GM21786 (cell line): ENCODE measurements around the gene MS4A8.

Experiments
- ATAC-seq: cut with Tn5 transposase; IDR thresholded peaks from one replicate; pipeline ENCODE4 v1.9.1; 2021; ENCODE audit not compliant: unreplicated experiment

The MS4A8 gene

GRCh38 chr11:60762851-60763691 is 63.7 kb downstream of the MS4A8 start:
- ATAC-seq: peak; percentile 72

DNA sequence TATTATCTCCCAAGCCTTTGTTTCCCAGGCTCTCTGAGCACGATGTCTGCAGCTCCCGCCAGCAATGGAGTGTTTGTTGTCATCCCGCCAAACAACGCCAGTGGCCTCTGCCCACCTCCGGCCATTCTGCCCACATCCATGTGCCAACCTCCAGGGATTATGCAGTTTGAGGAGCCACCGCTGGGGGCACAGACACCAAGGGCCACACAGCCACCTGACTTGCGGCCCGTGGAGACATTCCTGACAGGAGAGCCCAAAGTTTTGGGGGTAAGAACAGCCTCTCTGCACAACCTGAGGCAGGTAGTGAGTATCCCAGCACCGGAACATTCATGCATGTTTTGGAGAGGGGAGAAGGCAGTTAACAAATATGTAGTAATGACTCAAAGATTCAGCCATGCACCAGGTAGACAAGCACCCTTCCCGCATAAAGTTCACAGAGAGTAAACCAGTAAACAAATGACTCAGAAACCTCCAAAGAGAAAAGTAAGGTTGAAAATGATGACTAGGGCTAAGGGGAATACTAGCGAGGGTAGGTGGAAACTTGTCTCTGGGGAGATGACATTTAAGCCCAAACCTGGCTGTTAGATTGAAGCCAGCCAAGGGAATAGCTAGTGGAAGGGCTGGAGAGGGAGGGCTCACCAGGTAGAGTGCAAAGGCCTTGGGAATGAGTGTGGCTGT is 64.4 kb downstream of the MS4A8 start:
- ATAC-seq: peak; percentile 20

DNA sequence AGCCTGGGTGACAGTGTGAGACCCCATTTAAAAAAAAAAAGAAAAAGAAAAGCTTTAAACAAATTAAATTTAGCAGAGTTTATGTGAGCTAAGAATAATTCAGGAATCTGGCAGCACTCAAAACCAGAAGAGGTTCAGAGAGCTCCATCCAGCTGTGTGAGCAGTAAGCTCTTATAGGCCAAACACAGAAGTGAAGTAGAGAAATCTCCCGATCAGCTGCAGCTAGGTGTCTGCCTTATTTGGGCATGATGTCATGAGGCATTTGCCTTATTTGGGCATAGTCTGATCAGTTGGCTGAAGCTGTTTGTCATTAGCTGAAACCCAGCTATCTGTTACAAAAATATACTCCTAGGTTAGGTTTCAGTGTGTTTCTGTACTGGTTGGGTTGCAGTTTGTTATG is 65.5 kb downstream of the MS4A8 start:
- ATAC-seq: peak; percentile 32

GRCh38 chr11:60765355-60765754 is 65.9 kb downstream of the MS4A8 start:
- ATAC-seq: no peak
